CD4-positive, alpha-beta memory T cell (primary cell): ENCODE data around the gene NKAIN2. TPM values are rescaled to one million over a fixed set of nuclear protein-coding genes. Genes with fewer than 3 reads are reported as not detected.

Source experiments
- CTCF ChIA-PET: fragments of 350-600 bp; sonication (Branson Sonifier 250); formaldehyde crosslinking; loops from one replicate; lab custom pipeline; 2021; ENCODE audit warnings: inconsistent platforms; ENCODE audit not compliant: partially characterized antibody; lab: Charles Lee
- POLR2A ChIA-PET: fragments of 350-600 bp; sonication (Branson Sonifier 250); formaldehyde crosslinking; loops from one replicate; lab custom pipeline; 2021; ENCODE audit not compliant: partially characterized antibody; lab: Charles Lee
- DNase-seq, 5 donors: peaks; one replicate each; pipeline versions ENCODE4 v3.0.0 to v3.0.0-alpha.2; 2020 to 2022; ENCODE audit warnings: mixed read lengths in 1 of 5
- H3K27ac ChIP-seq: one replicate; pipeline ENCODE4 v1.7.0; 2013; ENCODE audit warnings: low read depth, low read length
- H3K27me3 ChIP-seq: 2 replicates; pipeline ENCODE4 v1.7.0; 2013; ENCODE audit warnings: mild to moderate bottlenecking, low read length, moderate library complexity; ENCODE audit not compliant: insufficient read depth
- H3K36me3 ChIP-seq: 2 replicates; pipeline ENCODE4 v1.7.0; 2013; ENCODE audit warnings: mild to moderate bottlenecking, low read length, moderate library complexity; ENCODE audit not compliant: insufficient read depth
- H3K4me1 ChIP-seq: 2 replicates; pipeline ENCODE4 v1.7.0; 2013; ENCODE audit warnings: mild to moderate bottlenecking, low read length, moderate library complexity; ENCODE audit not compliant: insufficient read depth
- H3K4me3 ChIP-seq, 2 donors: one replicate each; pipeline ENCODE4 v1.7.0; 2013; ENCODE audit warnings: low read length in 2 of 2, mild to moderate bottlenecking in 1 of 2
- H3K9me3 ChIP-seq, 2 donors: one replicate each; pipeline ENCODE4 v1.7.0; 2013; ENCODE audit warnings: low read length in 2 of 2, control low read depth in 1 of 2; ENCODE audit not compliant: control insufficient read depth in 1 of 2
- H3K27ac Mint-ChIP-seq, 7 donors: one replicate each; pipeline ENCODE4 v1.8.0; 2020 to 2021; ENCODE audit warnings: mixed read lengths in 7 of 7, mild to moderate bottlenecking in 6 of 7, inconsistent platforms in 3 of 7, moderate library complexity in 3 of 7
- H3K27me3 Mint-ChIP-seq, 2 donors: one replicate each; pipeline ENCODE4 v1.8.0; 2020 to 2021; ENCODE audit warnings: mixed read lengths in 2 of 2
- H3K36me3 Mint-ChIP-seq, 2 donors: one replicate each; pipeline ENCODE4 v1.8.0; 2020 to 2021; ENCODE audit warnings: mixed read lengths in 2 of 2, inconsistent platforms in 1 of 2, mild to moderate bottlenecking in 1 of 2
- H3K4me1 Mint-ChIP-seq, 4 donors: one replicate each; pipeline ENCODE4 v1.8.0; 2020 to 2021; ENCODE audit warnings: mixed read lengths in 4 of 4, mild to moderate bottlenecking in 1 of 4
- H3K4me3 Mint-ChIP-seq, 8 donors: one replicate each; pipeline ENCODE4 v1.8.0; 2020 to 2021; ENCODE audit warnings: mixed read lengths in 8 of 8, mild to moderate bottlenecking in 7 of 8, moderate library complexity in 6 of 8, inconsistent platforms in 3 of 8
- H3K9me3 Mint-ChIP-seq, 8 donors: one replicate each; pipeline ENCODE4 v1.8.0; 2020 to 2021; ENCODE audit warnings: mixed read lengths in 8 of 8, mild to moderate bottlenecking in 5 of 8, inconsistent platforms in 3 of 8, moderate library complexity in 1 of 8
- intact Hi-C: fragments of 100-400 bp; cut with micrococcal nuclease; formaldehyde crosslinking; loops from one replicate; pipeline ENCODE4 v1.15.1; 2023
- polyA plus RNA-seq, 2 donors: library from polyadenylated mRNA; unstranded; fragments of 300-500 nt; fragmentation: Illumina TruSeq; gene quantifications; one replicate each; pipeline ENCODE4 v1.2.3, GENCODE V29; 2021
- total RNA-seq, 2 experiments: library from RNA; stranded (reverse); gene quantifications; one replicate each; pipeline ENCODE4 v1.2.3, GENCODE V29; 2021

The NKAIN2 gene
- total and polyA plus RNA-seq, 4 experiments from 2014 or later, result not detected

- no peak overlapping the region for H3K27ac ChIP-seq
- no peak overlapping the region for H3K27ac Mint-ChIP-seq
- no peak overlapping the region for H3K4me3 Mint-ChIP-seq
- no peaks in the 10 kb centered on the region for H3K9me3 ChIP-seq
- no peaks in the 10 kb centered on the region for H3K27me3 ChIP-seq
- CTCF ChIA-PET, result interaction anchor here (0.6 kb wide), 1 partner anchor 9 kb away, joined by 3 read pairs; no protein-coding TSS in a partner anchor
- POLR2A ChIA-PET, result no interaction called here
- no peaks in the 10 kb centered on the region for H3K4me1 Mint-ChIP-seq
- no peaks in the 10 kb centered on the region for H3K27me3 Mint-ChIP-seq
- intact Hi-C loops, result no loop called here
- H3K4me1 ChIP-seq, result no peaks in the 10 kb centered on the region
- no peaks in the 10 kb centered on the region for H3K36me3 ChIP-seq
- H3K4me3 ChIP-seq, result no peak overlapping the region
- peaks cover 0 to 7% (median under 1%) of the 10 kb centered on the region in 8 donors for H3K9me3 Mint-ChIP-seq
- H3K36me3 Mint-ChIP-seq, result no peaks in the 10 kb centered on the region
- DNase-seq, result no peak
These were observed 551.5 kb downstream of the NKAIN2 start for GRCh38 chr6:124355146-124355545.

GRCh38 chr6:124356276-124356810 lies 552.7 kb downstream of the NKAIN2 start:
- Histone ChIP-seq H3K9me3 (no peaks in the 10 kb centered on the region), H3K4me1 (no peaks in the 10 kb centered on the region), H3K4me3 (no peak overlapping the region), H3K27ac (no peak overlapping the region), H3K27me3 (no peaks in the 10 kb centered on the region), H3K36me3 (no peaks in the 10 kb centered on the region)
- ChIA-PET CTCF (no interaction called here), POLR2A (no interaction called here)
- Mint-ChIP-seq H3K27ac (no peak overlapping the region), H3K4me3 (no peak overlapping the region), H3K4me1 (no peaks in the 10 kb centered on the region), H3K36me3 (no peaks in the 10 kb centered on the region), H3K27me3 (no peaks in the 10 kb centered on the region), H3K9me3 (peaks cover 0 to 7% (median under 1%) of the 10 kb centered on the region in 8 donors)
- no peak for DNase-seq
- intact Hi-C loops, result no loop called here

- ChIA-PET CTCF (no interaction called here), POLR2A (no interaction called here)
- no peaks in the 10 kb centered on the region for H3K27me3 Mint-ChIP-seq
- H3K27ac Mint-ChIP-seq, result no peak overlapping the region
- no peak for DNase-seq
- no peaks in the 10 kb centered on the region for H3K4me1 ChIP-seq
- H3K36me3 Mint-ChIP-seq, result no peaks in the 10 kb centered on the region
- no peak overlapping the region for H3K4me3 Mint-ChIP-seq
- H3K4me3 ChIP-seq, result no peak overlapping the region
- no peaks in the 10 kb centered on the region for H3K36me3 ChIP-seq
- no peaks in the 10 kb centered on the region for H3K9me3 ChIP-seq
- H3K4me1 Mint-ChIP-seq, result no peaks in the 10 kb centered on the region
- no peaks in the 10 kb centered on the region for H3K27me3 ChIP-seq
- intact Hi-C loops, result no loop called here
- peaks cover 0 to 4% (median under 1%) of the 10 kb centered on the region in 8 donors for H3K9me3 Mint-ChIP-seq
- no peak overlapping the region for H3K27ac ChIP-seq
These were observed 553.1 kb downstream of the NKAIN2 start for GRCh38 chr6:124356811-124357210.

GRCh38 chr6:124368131-124368530 lies 564.5 kb downstream of the NKAIN2 start:
- intact Hi-C loops, result no loop called here
- no peak overlapping the region for H3K27ac ChIP-seq
- Mint-ChIP-seq H3K4me3 (no peak overlapping the region), H3K36me3 (no peaks in the 10 kb centered on the region), H3K9me3 (peaks cover 0 to 6% (median under 1%) of the 10 kb centered on the region in 8 donors), H3K27ac (no peak overlapping the region), H3K27me3 (no peaks in the 10 kb centered on the region), H3K4me1 (no peaks in the 10 kb centered on the region)
- POLR2A ChIA-PET, result no interaction called here
- no peaks in the 10 kb centered on the region for H3K27me3 ChIP-seq
- CTCF ChIA-PET, result no interaction called here
- DNase-seq, result no peak
- no peak overlapping the region for H3K4me3 ChIP-seq
- no peaks in the 10 kb centered on the region for H3K36me3 ChIP-seq
- H3K9me3 ChIP-seq, result no peaks in the 10 kb centered on the region
- H3K4me1 ChIP-seq, result no peaks in the 10 kb centered on the region

GRCh38 chr6:124371974-124372475 lies 568.4 kb downstream of the NKAIN2 start:
- Histone ChIP-seq H3K4me1 (no peaks in the 10 kb centered on the region), H3K36me3 (no peaks in the 10 kb centered on the region), H3K27ac (no peak overlapping the region), H3K9me3 (no peaks in the 10 kb centered on the region), H3K27me3 (no peaks in the 10 kb centered on the region), H3K4me3 (no peak overlapping the region)
- Mint-ChIP-seq H3K4me1 (no peaks in the 10 kb centered on the region), H3K36me3 (no peaks in the 10 kb centered on the region), H3K27ac (no peak overlapping the region), H3K27me3 (no peaks in the 10 kb centered on the region), H3K9me3 (peaks cover 0 to 8% (median 2%) of the 10 kb centered on the region in 8 donors), H3K4me3 (no peak overlapping the region)
- intact Hi-C loops, result no loop called here
- no peak for DNase-seq
- ChIA-PET CTCF (no interaction called here), POLR2A (no interaction called here)

- intact Hi-C loops, result no loop called here
- no peak overlapping the region for H3K4me3 Mint-ChIP-seq
- POLR2A ChIA-PET, result no interaction called here
These were observed 569.7 kb downstream of the NKAIN2 start for GRCh38 chr6:124373386-124373785.

GRCh38 chr6:124389127-124389526 lies 585.5 kb downstream of the NKAIN2 start:
- no peaks in the 10 kb centered on the region for H3K27me3 ChIP-seq

More at GRCh38 chr6:124373386-124373785, 569.7 kb downstream of the NKAIN2 start:
- H3K4me1 Mint-ChIP-seq, result no peaks in the 10 kb centered on the region
- no peaks in the 10 kb centered on the region for H3K36me3 Mint-ChIP-seq
- CTCF ChIA-PET, result no interaction called here
- no peaks in the 10 kb centered on the region for H3K27me3 Mint-ChIP-seq
- DNase-seq, result no peak
- Histone ChIP-seq H3K27me3 (no peaks in the 10 kb centered on the region), H3K4me3 (no peak overlapping the region), H3K9me3 (no peaks in the 10 kb centered on the region), H3K36me3 (no peaks in the 10 kb centered on the region), H3K27ac (no peak overlapping the region), H3K4me1 (no peaks in the 10 kb centered on the region)
- H3K9me3 Mint-ChIP-seq, result peaks cover 0 to 8% (median 4%) of the 10 kb centered on the region in 8 donors
- H3K27ac Mint-ChIP-seq, result no peak overlapping the region

More at GRCh38 chr6:124389127-124389526, 585.5 kb downstream of the NKAIN2 start:
- Mint-ChIP-seq H3K36me3 (no peaks in the 10 kb centered on the region), H3K9me3 (peaks cover 0 to 7% (median 2%) of the 10 kb centered on the region in 8 donors), H3K4me3 (no peak overlapping the region), H3K4me1 (no peaks in the 10 kb centered on the region), H3K27ac (no peak overlapping the region), H3K27me3 (no peaks in the 10 kb centered on the region)
- ChIA-PET CTCF (no interaction called here), POLR2A (no interaction called here)
- no peaks in the 10 kb centered on the region for H3K9me3 ChIP-seq
- no peaks in the 10 kb centered on the region for H3K36me3 ChIP-seq
- intact Hi-C loops, result no loop called here
- no peak for DNase-seq
- no peak overlapping the region for H3K27ac ChIP-seq
- H3K4me1 ChIP-seq, result no peaks in the 10 kb centered on the region
- no peak overlapping the region for H3K4me3 ChIP-seq
